H4 (cell line): ENCODE measurements around the gene FKRP. TPM values are rescaled to one million over a fixed set of nuclear protein-coding genes. Genes with fewer than 3 reads are reported as not detected.
"Not testable (repeated sequence)": the region's sequence is repeated elsewhere in the genome, so short reads cannot be mapped to it uniquely, and the experiment has no call there.

Experiments used
- DNase-seq: peaks from one replicate; pipeline ENCODE4 v3.0.0-alpha.2; 2015; ENCODE audit warnings: low spot score
- total RNA-seq: library from RNA; depleted of rRNA; stranded (reverse); fragments of >200 nt; shearing (Covaris generic); gene quantifications from 2 replicates; pipeline ENCODE4 v1.2.3, GENCODE V29; 2014; rRNA removed

Gene FKRP
- 16.2 and 33.4 TPM in 2 replicates for total RNA-seq

GRCh38 chr19:46745521-46746280, at the start of gene FKRP:
TSS of gene FKRP (plus strand) at chr19:46746057. CDS start at chr19:46755451, 9,394 bp downstream.
- DNase-seq: no peak

- DNase-seq: no peak
Observed at GRCh38 chr19:46696866-46697203, 49.0 kb upstream of the FKRP start.

GRCh38 chr19:46697204-46697960, 48.5 kb upstream of the FKRP start:
- no peak for DNase-seq

- no peak for DNase-seq
Observed at GRCh38 chr19:46698395-46699321, 47.2 kb upstream of the FKRP start.

GRCh38 chr19:46700704-46701103, 45.2 kb upstream of the FKRP start:
- no peak for DNase-seq

DNA sequence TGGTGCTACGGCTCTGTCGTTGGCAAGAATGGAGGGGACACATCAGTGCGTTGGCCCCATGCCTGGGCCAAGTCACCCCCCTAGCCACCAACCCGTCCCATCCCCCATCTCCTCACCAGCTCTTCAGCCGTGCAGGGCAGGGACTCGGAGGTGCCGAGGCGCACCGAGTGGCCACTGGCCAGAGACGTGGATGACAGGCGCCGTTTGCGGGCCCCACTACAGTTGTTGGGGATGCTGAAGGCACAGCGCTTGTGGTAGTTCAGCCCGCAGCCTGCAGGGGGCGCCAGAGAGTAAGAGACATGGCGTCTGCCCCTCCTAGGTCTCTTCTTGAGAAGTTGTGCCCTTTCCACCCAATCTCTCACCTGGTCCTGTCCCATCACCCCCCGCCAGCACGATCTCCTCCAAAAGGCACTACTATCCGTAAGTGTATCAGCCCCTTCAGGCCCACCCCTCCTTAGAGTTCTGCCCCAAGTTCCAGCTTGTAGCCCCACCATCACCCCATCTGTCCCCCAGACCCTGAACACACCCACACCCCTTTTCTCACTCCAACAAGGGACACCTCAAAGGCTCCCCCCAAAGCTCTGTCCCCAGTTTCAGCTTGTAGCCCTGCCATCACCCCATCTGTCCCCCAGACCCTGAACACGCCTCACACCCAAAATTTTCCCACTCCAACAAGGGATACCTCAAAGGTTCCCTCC, 41.3 kb upstream of the FKRP start:
- peak; percentile 52 for DNase-seq

DNA sequence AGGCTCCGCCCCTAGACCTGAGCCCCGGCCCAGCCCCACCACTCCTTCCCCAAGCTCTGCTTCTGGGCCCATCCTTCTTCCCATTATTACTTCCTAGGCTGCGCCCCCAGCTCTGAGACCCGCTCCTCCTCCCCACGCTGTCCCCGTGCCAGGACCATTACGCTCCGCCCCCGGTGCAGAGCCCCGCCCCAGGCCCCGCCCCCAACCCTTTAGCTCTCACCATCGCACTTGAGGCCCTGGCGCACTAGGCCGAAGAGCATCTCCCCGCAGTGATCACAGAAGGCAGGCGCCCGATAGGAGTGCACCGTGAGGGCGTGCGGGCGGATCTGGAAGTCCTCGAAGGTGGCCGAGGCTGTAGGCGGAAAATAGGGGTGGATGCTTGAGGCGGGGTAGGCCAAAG, 35.2 kb upstream of the FKRP start:
- DNase-seq: no peak

GRCh38 chr19:46712768-46713338, 33.0 kb upstream of the FKRP start:
- DNase-seq: not testable (repeated sequence)

DNA sequence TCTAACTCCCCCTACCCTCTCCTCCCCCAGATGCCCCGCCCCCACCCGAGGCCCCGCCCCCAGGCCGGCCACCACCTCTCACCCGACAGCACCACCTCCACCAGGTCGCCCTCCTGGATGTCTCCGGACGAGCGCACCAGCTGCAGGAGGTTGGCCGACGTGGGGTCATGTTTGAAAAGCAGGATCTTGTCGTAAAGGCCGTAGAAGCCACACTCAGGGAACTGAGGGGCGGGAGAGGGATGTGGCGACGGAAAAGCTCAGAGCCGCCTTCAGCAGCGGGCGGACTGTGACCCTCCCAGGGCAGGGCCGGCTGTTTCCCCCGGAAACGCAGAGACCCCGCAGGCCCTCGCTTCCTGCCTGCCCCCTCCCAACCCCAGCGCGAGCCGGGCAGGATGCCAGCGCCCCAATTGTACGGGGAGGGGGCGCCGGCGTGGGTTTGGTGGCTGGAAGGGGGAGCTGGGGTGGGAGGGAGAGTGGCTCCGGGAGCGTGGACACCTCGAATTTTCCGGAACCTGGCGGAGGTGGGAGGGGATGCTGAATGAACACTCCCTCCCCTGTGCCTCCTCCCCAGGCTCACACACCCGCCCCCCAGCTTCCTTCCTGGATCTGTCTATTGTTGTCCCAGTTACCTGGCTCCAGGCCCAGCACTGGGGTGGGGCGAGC, 31.9 kb upstream of the FKRP start:
- DNase-seq: peak; percentile 94

- no peak for DNase-seq
Observed at GRCh38 chr19:46714444-46715106, 31.3 kb upstream of the FKRP start.

- DNase-seq: no peak
Observed at GRCh38 chr19:46715620-46715974, 30.3 kb upstream of the FKRP start.

DNA sequence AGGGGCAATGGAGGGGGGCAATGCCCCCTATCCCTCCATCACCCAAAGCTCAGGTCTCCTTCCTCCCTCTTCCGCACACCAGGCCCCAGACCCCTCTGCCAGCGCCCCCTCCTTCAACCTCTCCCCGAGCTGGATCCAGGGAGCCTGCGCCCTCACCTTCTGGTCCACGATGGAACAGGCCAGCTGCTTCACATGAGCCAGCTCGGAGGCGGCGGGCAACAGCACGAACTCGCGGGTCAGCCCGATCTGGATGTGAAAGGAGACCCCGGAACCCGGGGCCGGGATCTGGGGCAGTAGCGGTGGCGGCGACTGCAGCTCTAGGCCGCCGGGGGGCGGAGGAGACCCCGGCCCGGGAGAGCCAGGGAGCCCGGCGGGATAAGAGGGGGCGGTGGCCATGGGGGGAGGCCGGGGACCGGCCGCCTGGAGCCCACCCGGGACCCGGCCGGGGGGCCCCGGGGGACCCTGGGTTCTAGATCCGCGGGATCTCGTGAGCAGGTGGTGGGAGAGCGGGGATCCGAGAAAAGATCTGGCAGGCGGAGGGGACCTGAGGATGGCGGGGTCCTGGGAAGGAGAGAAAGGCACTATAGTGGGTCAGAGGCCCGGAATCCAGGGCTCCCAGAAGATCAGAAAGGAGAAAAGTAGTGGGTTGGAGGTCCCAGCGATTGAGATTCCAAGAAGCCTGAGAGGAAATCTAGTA, 29.7 kb upstream of the FKRP start:
- no peak for DNase-seq

GRCh38 chr19:46716672-46717033, 29.2 kb upstream of the FKRP start:
- DNase-seq: no peak

- DNase-seq: peak; percentile 70
Observed at GRCh38 chr19:46717034-46717715, 28.7 kb upstream of the FKRP start, which contains the start of gene PRKD2. TSS of gene PRKD2 (minus strand) at chr19:46717114. CDS start at chr19:46716370, 744 bp downstream.

DNA sequence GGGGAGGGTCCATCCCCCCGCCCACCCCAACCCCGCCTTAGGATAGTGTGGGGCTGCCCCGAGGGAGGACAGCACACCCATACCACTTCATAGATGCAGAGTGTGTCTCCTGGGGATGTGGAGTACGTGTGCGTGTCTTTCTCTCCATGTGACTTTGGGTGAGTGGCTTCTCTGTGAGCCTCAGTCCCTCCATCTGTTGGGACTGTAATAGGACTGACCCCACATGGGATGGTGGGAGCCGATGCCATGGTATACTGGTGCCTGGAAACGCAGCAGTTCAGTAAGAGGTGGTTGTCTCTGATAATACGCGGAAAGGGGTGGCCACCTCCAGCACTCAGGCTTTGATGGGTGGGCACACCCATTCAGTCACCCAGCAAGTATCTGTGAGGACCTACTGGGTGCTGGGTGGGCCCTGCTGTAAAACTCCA, 28.1 kb upstream of the FKRP start:
- no peak for DNase-seq

DNA sequence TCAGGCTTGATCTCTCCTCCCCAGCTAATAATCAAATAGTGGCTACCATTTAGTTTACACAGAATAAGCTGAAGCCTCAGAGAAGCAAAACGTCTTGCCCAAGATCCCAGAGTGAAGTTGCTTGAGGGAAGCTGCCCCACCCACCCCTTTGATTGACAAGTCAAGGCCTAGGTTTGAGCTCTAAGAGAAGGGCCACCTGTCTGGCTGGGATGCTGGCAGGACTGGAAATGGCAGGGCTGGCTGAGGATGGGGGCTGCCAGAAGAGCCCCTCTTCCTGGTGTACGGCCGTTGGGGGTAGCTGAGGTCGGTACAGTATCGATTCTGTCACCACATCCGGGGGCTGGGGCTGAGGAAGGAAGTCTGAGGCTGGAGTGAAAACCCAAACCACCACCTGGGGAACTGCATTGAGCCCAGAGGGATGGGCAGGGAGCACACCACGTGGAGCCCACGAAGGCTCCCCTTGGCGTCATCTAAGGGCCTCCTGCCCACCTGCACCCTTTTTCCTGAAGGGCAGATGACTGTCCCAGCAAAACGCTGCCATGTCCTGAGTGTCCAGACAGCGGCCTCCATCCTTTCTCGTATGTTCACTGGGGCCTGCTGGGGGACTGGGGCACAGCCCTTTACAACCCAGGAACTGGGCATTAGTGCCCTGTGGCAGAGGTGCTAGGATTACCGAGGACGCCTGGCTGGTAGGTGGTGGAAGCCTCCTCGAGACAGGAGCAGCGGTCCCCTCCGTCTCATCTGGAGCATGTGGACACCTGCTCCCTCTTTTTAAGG, 27.5 kb upstream of the FKRP start:
- no peak for DNase-seq

DNA sequence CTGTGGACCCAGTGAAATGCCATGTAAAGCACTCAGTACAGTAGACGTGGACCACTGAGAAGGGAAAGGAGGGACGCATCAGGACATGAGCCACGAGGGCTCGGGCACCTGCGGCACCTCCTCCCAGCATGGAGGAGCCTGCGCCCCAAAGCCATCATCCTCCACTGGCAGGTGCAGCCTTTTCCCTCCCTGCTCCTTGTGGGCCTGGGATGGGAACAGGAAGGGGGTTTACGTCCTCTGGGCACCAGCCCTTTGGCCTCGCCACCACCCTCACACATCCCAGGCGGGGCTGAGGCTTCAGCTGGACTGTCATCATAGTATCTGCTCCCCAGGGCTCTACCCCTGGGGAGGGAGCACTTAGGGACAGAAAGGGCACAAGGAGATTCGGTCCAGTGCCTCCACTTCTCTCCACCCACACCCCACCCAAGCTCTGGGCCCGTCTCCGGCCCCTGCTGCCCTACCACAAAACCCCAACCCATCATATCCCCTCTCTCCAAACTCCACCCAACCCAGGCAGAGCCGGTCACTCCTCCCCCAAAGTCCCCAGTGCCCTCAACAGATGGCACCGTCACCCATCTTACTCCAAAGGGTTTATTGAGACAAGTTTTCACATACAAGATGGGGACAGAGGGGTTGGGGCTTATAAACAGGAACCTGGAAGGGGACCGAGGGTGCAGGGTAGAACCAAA, 26.8 kb upstream of the FKRP start:
- DNase-seq: no peak
